Amniotic stem cell (primary cell): ENCODE results near the gene MYOZ3.
A peak's percentile ranks its signal among the peaks of the same experiment; 100 is the strongest.

ENCODE experiments used
- DNase-seq: peaks from one replicate; lab custom pipeline; 2025; lab: John Stamatoyannopoulos, UW

The MYOZ3 gene

DNA sequence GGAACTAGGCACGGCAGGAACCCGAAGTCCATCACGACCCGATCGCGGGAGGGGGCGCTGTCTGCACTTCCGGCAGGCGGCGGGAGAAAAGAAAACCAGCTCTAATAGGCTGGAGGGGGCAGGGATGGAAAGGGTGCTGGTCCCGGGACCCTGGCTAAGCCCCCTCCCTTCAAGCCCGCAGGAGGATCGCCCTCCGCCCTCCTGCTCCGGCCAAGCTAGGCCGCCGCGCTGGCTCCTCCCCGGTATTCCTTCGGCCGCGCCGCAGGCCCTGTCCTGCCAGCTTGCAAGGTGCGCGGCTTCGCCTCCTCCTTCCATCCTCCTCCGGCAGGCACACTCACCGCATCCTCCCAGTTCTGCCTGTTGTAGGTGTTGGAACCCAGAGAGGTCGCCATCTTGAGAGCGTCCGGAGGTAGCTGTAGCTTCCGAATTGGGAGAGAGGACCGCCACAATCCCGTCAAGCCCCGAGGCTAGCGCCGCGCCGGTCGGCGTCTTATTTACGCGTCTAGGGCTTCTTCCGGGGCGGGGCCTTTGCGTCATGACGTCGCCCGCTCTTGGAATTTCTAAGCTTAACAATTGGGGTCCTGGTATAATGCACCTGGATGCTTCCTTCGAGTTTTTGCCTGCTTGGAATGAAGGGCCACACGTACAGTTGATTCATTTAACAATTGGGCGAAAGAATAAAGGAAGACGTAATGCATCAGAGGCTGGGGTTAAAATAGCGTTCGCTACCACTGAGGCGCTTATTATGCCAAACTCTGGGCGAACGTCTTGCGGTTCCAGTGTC lies 39.7 kb downstream of the MYOZ3 start, which contains the start of gene RBM22:
Gene RBM22 (minus strand): TSS at position 469 of the 784 bp plus-strand sequence. CDS start 77 bp downstream, at position 392.
- DNase-seq = peak; percentile 74

DNA sequence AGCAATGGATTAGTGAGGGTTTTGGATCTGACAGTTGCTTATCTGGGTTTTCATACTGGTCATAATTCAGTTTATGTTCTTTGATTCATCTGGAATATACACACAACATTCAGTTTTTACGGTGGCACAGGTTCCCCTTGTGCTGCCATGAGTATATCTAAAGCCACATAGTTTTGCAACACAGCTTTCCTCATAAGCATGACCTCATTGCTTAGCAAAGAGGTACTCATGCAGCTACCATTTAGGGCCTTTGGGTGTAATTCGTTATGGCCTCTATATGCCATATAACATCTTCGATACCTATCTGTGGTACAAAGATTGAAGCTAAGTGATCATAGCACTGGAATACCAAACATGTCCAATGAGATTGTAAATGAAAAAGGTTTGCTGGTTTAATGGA lies 42.7 kb downstream of the MYOZ3 start:
- no peak for DNase-seq

DNA sequence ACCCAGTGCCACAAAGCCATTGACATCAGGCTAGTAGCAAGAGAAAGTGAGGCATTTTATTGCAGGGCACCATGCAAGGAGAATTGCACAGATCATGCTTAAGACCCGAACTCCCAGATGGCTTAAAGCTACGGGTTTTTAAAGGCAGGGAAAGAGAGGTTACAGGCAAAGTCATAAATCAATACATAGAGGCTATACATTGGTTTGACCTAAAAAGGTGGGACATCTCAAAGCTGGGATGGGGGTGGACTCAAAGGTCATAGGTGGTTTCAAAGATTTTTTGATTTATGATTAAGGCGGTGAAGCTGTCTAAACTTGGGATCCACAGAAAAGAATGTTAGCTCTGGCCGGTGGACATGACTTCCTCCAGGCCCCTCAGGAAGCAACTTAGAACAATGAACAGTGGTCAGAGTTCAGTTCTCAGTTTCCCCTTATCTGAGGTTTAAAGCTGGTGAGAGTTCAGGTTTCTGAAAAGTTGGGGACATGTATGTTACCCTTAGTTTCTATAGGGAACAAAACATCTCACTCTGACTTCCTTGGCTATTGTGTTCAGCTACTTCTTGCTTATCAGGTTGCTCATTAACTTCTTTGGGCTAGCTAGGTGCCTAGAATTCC lies 45.8 kb downstream of the MYOZ3 start:
- no peak for DNase-seq

DNA sequence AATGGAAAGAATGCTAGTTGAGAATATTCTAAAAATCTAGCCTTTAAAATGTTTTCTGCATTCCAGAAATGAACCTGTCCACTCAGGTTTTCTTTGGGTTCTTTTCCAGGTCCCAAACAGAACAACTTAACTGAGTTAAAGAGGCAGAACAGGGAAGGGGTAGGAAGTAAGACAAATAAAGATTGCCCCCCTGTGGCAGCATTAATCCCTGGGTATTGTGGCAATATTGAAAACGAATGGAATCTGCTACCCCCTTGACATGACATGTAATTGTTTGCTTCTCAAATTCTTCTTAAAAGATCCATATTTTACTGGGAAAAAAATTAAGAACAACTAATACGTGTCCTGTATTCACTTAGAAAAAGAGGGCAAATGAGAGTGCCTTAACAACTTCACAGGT lies 49.1 kb downstream of the MYOZ3 start:
- DNase-seq = no peak

DNA sequence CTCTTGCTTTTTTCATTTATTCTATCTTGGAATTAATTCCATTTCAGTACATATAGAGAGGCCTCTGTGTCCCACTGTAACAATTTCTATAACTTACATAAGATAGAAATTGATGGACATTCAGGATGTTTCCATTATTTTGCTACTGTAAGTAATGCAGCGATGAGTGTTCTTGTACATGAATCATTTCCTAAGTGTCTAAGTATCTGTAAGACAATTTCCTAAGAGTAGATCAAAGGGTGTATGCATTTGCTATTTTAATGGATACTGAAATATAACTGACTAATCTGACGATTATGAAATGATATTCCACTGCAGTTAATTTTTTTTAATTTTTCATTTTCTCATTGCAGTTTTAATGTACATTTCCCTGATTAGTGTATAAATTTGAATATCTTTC lies 62.8 kb downstream of the MYOZ3 start:
- DNase-seq = no peak
